Thyroid gland (tissue), 4 donors: ENCODE results near the gene RUFY2.
A peak's percentile ranks its signal among the peaks of the same experiment; 100 is the strongest.

Experiments used
- CTCF ChIP-seq, 6 experiments: fragments of 200-600 bp in 3 of 6; fragments of 450-650 bp in 3 of 6; sonication (generic) in 3 of 6; IDR thresholded peaks; one replicate each; pipeline ENCODE4 v1.5.1; 2016 to 2019; ENCODE audit warnings: antibody characterized with exemption in 6 of 6, mild to moderate bottlenecking in 2 of 6, inconsistent platforms in 1 of 6, moderate library complexity in 1 of 6
- POLR2A ChIP-seq, 2 donors: fragments of 450-650 bp; IDR thresholded peaks; one replicate each; pipeline ENCODE4 v1.6.1; 2017; ENCODE audit warnings: antibody characterized with exemption in 2 of 2, mild to moderate bottlenecking in 2 of 2, moderate library complexity in 1 of 2

- no peak for TF ChIP-seq POLR2A (IDR thresholded peaks at IDR 0.05)
- TF ChIP-seq CTCF (IDR thresholded peaks at IDR 0.05): peak in 4 of 6 experiments; percentile 18 to 63 (median 48)
Observed at GRCh38 chr10:68301790-68302502, 105.1 kb downstream of the RUFY2 start.
